Urinary bladder (tissue), 4 donors: ENCODE results near the gene KLF3. TPM values are rescaled to one million over a fixed set of nuclear protein-coding genes. Genes with fewer than 3 reads are reported as not detected.

ENCODE experiments used
- DNase-seq: peaks from one replicate; pipeline ENCODE4 v3.0.0-alpha.2; 2015; ENCODE audit errors: extremely low spot score
- H3K27ac ChIP-seq: one replicate; pipeline ENCODE4 v1.5.1; 2013; ENCODE audit warnings: low read depth, mild to moderate bottlenecking, moderate library complexity
- H3K36me3 ChIP-seq: one replicate; pipeline ENCODE4 v1.6.1; 2013; ENCODE audit warnings: mild to moderate bottlenecking, moderate library complexity; ENCODE audit not compliant: insufficient read depth
- H3K4me1 ChIP-seq: one replicate; pipeline ENCODE4 v1.6.1; 2013; ENCODE audit warnings: mild to moderate bottlenecking, moderate library complexity; ENCODE audit not compliant: insufficient read depth
- H3K4me3 ChIP-seq: one replicate; pipeline ENCODE4 v1.5.1; 2013; ENCODE audit warnings: low read depth, low read length
- WGBS: extraction: QIAGEN DNeasy Blood & Tissue Kit; methylation state at CpG from one replicate; pipeline ENCODE4 v1.1.7; 2013; 5-methylcytosine and 5-hydroxymethylcytosine counted together
- polyA plus RNA-seq: library from polyadenylated mRNA; stranded (reverse); fragments of 200-250 nt; gene quantifications from one replicate; pipeline ENCODE4 v1.2.3, GENCODE V29; 2013
- total RNA-seq: library from RNA; depleted of rRNA; stranded (reverse); fragments of >200 nt; gene quantifications from one replicate; pipeline ENCODE4 v1.2.3, GENCODE V29; 2014
- donor health status: healthy with polysubstance abuse.
- donor health status: healthy.

KLF3 gene
- total and polyA plus RNA-seq, 2 donors = 25.7 to 65.0 TPM

DNA sequence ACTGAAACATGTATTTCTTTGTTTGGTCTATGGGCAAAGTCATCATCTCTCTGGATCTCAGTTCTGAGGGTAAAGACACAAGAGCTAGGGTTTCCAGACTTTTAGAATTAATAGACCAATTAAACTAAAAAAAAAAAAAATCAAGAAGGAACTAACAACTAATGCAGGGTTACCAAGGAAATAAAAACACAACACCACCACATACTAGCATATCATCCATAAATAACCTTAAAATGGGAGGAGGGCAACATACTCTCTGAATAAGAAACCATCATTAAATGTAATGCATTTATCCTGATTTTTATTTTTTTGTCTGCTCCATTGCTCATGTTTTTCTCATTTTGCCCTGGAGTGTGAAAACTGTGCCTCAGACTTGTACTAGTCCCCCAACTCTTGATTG, 33.5 kb upstream of the KLF3 start:
- H3K4me1 ChIP-seq = no peaks in the 10 kb centered on the region

DNA sequence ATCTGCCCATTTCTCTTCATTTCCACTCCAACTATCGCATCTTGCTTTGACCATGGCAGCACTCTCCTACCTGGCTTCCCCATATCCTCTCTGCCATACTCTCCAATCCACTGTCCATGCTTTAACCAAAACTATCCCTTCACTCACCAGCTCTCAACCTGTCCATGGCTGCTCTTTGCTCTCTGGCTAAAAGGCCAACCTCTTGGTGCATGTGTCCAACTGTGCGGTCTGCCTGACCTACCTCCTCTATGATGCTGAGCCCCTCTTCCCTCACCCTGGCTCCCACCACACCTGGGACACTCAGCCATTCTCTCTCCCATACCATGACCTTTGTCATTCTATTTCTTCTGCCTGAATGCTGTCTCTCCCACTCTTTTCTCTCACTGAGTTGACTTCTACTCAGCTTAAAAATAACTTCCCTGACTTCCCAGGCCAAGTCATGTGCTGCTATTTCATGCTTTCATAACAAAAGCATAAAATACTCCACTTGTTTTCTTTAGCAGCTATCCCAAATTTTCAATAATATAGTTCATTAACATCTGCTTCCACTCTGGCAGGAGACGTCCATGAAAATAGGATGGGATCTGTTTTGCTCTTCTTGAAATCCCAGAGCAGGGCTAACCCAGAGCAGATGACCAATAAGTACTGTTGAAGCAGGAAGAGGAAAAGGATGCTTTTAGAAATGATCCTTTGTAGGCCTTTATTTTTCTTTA, 29.8 kb upstream of the KLF3 start:
- DNase-seq = no peak
- 83% methylated on average over 3 of the region's 3 CpGs for WGBS

More for the DNA sequence above, 33.5 kb upstream of the KLF3 start:
- no peak for DNase-seq
- Histone ChIP-seq H3K36me3 (peaks cover 2% of the 10 kb centered on the region), H3K27ac (no peak overlapping the region), H3K4me3 (no peak overlapping the region)

DNA sequence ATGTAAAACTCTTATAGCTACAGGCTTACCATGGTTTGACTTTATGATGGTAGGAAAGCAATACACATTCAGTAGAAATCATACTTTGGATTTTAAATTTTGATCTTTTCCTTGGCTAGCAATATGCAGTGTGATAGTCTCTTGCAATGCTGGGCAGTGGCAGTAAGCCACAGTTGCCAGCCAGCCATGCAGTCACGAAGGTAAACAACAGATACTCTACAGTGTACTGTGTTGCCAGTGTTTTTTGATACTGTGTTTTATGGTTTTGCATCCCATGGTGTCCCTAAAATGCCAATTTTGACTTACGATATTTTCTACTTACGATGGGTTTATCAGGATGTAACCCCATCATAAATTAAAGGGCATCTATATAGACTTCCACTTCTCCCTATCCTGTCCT, 24.8 kb upstream of the KLF3 start:
- H3K36me3 ChIP-seq = no peaks in the 10 kb centered on the region
- DNase-seq = no peak
- H3K27ac ChIP-seq = no peak overlapping the region
- H3K4me1 ChIP-seq = no peaks in the 10 kb centered on the region
- WGBS = 94% methylated on average over 3 of the region's 3 CpGs
- H3K4me3 ChIP-seq = no peak overlapping the region

More for the DNA sequence above, 29.8 kb upstream of the KLF3 start:
- H3K27ac ChIP-seq = no peak overlapping the region
- no peaks in the 10 kb centered on the region for H3K4me1 ChIP-seq
- peaks cover 2% of the 10 kb centered on the region for H3K36me3 ChIP-seq
- no peak overlapping the region for H3K4me3 ChIP-seq

DNA sequence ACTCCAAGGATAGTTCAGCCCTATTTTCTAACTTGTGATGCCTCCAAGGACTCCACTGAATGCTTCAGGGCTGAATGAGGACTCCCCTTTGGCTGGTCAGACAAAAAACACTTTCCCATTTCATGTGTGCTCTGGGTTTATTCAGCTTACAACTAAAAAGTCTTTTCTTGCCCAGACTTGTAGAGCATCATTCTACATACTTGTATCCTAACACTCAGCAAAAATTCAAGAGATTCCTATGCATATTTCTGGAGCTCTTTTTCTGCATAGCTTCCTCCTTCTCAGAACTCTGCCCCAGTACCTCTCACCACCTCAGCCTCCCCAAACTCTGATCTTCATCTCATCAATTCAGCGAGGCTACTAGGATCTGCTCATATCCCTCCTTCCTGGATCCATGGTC, 22.2 kb upstream of the KLF3 start:
- Histone ChIP-seq H3K36me3 (no peaks in the 10 kb centered on the region), H3K4me3 (no peak overlapping the region), H3K4me1 (no peaks in the 10 kb centered on the region), H3K27ac (no peak overlapping the region)
- WGBS = 97% methylated on average over 1 of the region's 1 CpG
- DNase-seq = no peak

DNA sequence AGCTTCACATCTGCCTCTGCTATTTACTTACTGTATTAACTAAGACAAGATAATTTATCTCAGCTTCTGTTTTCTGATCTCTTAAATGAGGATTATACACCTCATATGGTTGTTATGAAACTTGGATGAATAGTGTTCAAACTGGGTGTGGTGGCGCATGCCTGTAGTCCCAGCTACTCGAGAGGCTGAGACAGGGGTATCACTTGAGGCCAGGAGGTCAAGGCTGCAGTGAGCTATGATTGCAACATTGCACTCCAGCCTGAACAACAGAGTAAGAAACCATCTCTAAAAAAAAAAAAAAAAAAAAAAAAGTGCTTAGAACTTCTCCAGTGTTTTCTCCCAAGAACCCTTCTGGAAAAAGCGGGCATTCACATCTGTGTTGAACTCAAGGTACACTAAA, 19.8 kb upstream of the KLF3 start:
- Histone ChIP-seq H3K27ac (no peak overlapping the region), H3K36me3 (no peaks in the 10 kb centered on the region), H3K4me3 (no peak overlapping the region), H3K4me1 (no peaks in the 10 kb centered on the region)
- WGBS = 93% methylated on average over 3 of the region's 3 CpGs
- DNase-seq = no peak

DNA sequence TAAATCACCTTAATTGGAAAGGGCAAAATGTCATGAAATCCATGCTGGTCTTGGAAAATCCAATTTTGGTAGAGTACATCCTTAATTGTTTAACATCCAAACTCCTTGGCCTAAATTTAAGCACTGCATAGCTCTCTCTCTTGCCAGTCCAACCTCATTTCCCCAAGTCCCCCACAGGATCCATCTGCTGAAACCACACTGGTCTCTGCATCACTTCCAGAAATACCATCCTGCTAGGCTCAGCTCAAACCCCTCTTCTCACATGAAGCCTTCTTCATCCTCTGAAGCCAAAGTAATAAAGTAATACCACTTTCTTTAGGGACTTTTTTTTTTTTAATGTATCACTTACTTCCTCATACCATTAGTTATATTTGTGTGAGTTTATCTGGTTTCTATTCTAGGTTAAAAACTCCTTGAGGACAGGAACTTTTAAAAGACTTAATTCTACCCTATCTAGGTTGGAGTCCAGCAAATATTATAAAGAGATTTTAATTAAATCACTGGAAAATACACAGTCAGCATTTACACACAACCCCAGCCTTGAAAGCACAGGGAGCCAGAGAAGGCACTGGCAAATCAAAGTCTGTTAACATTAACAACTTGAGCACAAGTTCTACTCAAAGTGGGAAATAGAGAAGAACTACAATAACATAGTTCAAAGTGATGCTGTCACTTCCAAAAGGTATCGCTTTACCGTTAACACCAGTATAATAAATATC, 16.7 kb upstream of the KLF3 start:
- Histone ChIP-seq H3K36me3 (no peaks in the 10 kb centered on the region), H3K4me1 (no peaks in the 10 kb centered on the region), H3K4me3 (no peak overlapping the region), H3K27ac (no peak overlapping the region)
- no peak for DNase-seq
- 97% methylated on average over 2 of the region's 2 CpGs for WGBS

DNA sequence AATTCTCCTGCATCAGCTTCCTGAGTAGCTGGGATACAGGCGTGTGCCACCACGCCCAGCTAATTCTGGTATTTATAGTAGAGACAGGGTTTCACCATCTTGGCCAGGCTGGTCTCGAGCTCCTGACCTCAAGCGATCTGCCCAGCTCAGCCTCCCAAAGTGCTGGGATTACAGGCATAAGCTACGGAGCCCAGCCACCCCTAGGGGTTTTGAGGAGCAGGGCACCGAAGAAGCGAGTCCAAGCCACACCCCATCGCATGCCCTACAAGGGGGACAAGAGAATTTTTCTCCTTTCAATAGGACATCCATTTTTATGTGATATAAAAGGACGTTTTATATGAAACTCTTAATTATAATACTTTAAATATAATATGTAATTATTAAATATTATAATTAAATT, 13.9 kb upstream of the KLF3 start:
- WGBS = 88% methylated on average over 9 of the region's 9 CpGs
- no peak for DNase-seq

DNA sequence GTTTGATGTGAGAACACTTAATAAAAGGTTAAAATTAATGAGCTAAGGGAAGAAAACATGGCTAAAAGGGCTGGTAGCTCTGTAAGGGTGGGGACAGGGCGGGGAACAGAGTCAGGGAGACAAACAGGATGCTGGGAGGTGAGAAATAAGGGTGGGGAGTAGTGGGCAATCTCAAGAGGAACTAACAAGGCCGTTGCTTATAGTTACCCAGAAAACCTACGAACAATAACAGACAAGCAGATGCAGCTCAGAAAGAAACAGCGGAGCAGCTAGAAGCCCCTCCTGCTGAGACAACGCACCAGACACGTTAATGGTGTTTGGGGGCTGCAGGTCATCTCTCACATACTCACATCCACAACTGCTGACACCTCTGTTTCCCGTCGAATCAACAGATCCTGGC, 9.7 kb upstream of the KLF3 start:
- no peaks in the 10 kb centered on the region for H3K36me3 ChIP-seq
- no peaks in the 10 kb centered on the region for H3K4me1 ChIP-seq
- WGBS = 74% methylated on average over 8 of the region's 8 CpGs
- no peak for DNase-seq
- no peak overlapping the region for H3K4me3 ChIP-seq
- no peak overlapping the region for H3K27ac ChIP-seq

More for the DNA sequence above, 13.9 kb upstream of the KLF3 start:
- no peak overlapping the region for H3K27ac ChIP-seq
- no peaks in the 10 kb centered on the region for H3K4me1 ChIP-seq
- no peaks in the 10 kb centered on the region for H3K36me3 ChIP-seq
- H3K4me3 ChIP-seq = no peak overlapping the region

DNA sequence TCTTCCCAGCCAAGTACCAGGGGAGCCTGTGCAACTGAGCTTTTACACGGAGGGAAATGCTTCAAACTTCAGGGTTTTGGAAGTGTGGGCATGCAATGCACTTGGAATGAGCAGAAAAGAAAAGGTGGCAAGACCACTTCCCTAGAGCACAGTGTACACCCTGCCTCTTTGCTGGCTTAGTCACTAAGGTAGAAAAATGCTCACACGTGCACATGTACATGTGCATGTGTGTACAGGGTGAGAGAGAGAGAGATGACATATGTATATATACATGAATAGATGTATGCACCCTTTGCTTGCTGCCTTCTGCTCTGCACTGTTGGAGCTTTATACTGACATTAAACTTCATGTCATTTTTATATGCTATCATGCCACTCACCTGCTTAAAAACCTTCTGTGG, 7.9 kb upstream of the KLF3 start:
- 73% methylated on average over 2 of the region's 2 CpGs for WGBS
- H3K4me1 ChIP-seq = no peaks in the 10 kb centered on the region
- DNase-seq = no peak
- no peak overlapping the region for H3K4me3 ChIP-seq
- H3K27ac ChIP-seq = no peak overlapping the region
- no peaks in the 10 kb centered on the region for H3K36me3 ChIP-seq

DNA sequence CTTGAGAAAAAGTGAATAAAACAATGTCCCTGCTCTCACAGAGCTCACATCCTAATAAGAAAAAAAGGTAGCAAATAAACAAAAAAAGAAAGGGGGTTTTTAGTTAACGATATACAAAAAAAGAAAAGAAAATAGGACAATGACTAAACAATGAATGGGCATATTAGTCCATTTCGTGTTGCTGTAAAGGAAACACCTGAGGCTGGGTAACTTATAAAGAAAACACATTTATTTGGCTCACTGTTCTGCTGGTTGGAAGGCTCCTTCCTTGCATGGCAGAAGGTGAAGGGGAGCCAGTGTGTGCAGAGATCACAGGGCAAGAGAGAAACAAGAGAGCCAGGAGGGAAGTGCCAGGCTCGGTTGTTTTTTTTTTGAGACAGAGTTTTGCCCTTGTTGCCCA, 4.7 kb upstream of the KLF3 start:
- no peak for DNase-seq
- 83% methylated on average over 3 of the region's 3 CpGs for WGBS

DNA sequence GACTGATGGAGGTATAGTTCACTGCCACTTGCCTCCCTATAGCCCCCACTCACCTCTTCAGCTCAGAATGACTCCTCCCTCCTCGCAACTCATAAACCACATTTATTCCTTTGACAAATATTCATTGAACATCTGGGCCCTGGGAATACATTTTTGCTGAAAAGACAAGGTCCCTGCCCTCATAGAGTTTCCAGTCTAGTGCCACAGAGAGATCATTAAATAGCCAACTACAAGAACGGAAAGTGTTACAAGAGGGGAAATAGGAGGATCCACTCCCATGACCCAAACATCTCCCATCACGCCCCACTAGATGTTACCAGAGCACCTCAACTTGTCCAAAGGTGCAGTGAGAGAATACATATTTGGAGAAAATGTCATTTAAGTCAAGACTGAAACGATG, 3.2 kb upstream of the KLF3 start:
- no peak overlapping the region for H3K27ac ChIP-seq
- H3K36me3 ChIP-seq = no peaks in the 10 kb centered on the region
- DNase-seq = no peak
- WGBS = 96% methylated on average over 4 of the region's 4 CpGs
- H3K4me1 ChIP-seq = no peaks in the 10 kb centered on the region
- H3K4me3 ChIP-seq = no peak overlapping the region

More for the DNA sequence above, 4.7 kb upstream of the KLF3 start:
- Histone ChIP-seq H3K4me1 (no peaks in the 10 kb centered on the region), H3K4me3 (no peak overlapping the region), H3K27ac (no peak overlapping the region), H3K36me3 (no peaks in the 10 kb centered on the region)

DNA sequence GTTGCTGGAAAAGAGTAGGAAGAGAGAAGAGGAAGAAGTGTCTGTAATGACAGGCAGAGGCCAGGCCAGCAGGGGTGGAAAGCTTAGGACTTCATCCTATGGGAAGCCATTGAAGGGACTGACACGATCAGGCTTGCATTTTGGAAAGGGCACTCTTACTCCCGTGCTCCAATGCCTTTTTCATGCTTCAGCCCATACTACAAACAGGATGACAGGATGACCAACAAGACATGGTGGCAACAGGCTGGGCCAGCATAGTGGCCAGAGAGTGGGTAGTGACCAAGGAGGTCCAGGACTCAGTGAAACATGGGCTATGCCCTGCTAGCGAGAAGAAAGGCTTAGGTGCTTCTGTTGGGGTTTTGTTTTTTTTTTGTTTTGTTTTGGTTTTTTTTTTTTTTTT, 2.6 kb upstream of the KLF3 start:
- Histone ChIP-seq H3K27ac (no peak overlapping the region), H3K36me3 (no peaks in the 10 kb centered on the region), H3K4me1 (no peaks in the 10 kb centered on the region), H3K4me3 (no peak overlapping the region)
- DNase-seq = no peak
- over 99% methylated on average over 3 of the region's 3 CpGs for WGBS

DNA sequence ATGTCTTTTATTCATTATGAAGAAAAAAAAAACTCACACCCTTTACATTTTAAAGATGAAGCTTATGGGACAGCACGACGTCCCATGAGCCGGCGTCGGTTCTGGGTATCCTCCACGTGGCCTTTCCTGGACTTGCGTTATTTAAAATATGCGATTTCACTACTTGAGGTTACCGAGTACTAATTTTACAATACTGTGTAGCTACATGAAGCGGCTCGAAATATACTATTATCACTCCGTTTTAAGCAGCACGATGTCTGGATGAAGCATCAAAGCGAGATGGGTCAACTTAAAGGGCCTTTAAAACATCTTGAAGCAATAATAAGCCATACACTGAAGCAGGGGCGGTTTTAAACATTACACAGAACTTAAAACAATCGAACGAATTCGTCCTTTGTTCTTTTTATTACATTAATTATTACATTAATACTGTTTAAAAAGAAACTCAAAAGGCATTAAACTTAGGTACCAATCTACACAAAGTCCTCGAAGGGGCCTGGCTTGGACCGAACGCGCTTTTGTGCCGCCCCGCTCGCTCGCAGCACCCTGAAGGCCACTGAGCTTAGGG, 1.4 kb upstream of the KLF3 start:
- 19% methylated on average over 26 of the region's 26 CpGs for WGBS
- no peak for DNase-seq
- peak overlapping the region; percentile 100 for H3K27ac ChIP-seq

More for the DNA sequence above, 1.4 kb upstream of the KLF3 start:
- Histone ChIP-seq H3K36me3 (no peaks in the 10 kb centered on the region), H3K4me1 (no peaks in the 10 kb centered on the region), H3K4me3 (peak overlapping the region; percentile 99)
